KG1 (cell line): ENCODE measurements around the gene SEMA4C.

Source experiments
- DNase-seq: peaks from one replicate; lab custom pipeline; 2025; lab: John Stamatoyannopoulos, UW

SEMA4C gene

GRCh38 chr2:96869822-96870625, at the start of gene SEMA4C:
TSS of gene SEMA4C (minus strand) at chr2:96870080. CDS start at chr2:96867886, 2,194 bp downstream.
- no peak for DNase-seq

GRCh38 chr2:96918754-96919550, 49.1 kb upstream of the SEMA4C start:
- no peak for DNase-seq

- no peak for DNase-seq
Measured at GRCh38 chr2:96918092-96918753, 48.3 kb upstream of the SEMA4C start.

GRCh38 chr2:96916646-96917543, 47.0 kb upstream of the SEMA4C start:
- no peak for DNase-seq

GRCh38 chr2:96916156-96916630, 46.3 kb upstream of the SEMA4C start:
- no peak for DNase-seq

GRCh38 chr2:96914332-96914731, 44.5 kb upstream of the SEMA4C start:
- DNase-seq = no peak

- peak; percentile 22 for DNase-seq
Measured at GRCh38 chr2:96913398-96914202, 43.7 kb upstream of the SEMA4C start.

GRCh38 chr2:96913117-96913397, 43.2 kb upstream of the SEMA4C start:
- DNase-seq = no peak

GRCh38 chr2:96912346-96913116, 42.7 kb upstream of the SEMA4C start:
- no peak for DNase-seq

- no peak for DNase-seq
Measured at GRCh38 chr2:96909611-96910021, 39.7 kb upstream of the SEMA4C start.

- DNase-seq = no peak
Measured at GRCh38 chr2:96907115-96908041, 37.5 kb upstream of the SEMA4C start.

GRCh38 chr2:96906729-96907114, 36.8 kb upstream of the SEMA4C start:
- no peak for DNase-seq

GRCh38 chr2:96903815-96904214, 33.9 kb upstream of the SEMA4C start:
- no peak for DNase-seq

- no peak for DNase-seq
Measured at GRCh38 chr2:96903318-96903717, 33.4 kb upstream of the SEMA4C start.

GRCh38 chr2:96900237-96900636, 30.4 kb upstream of the SEMA4C start:
- DNase-seq = no peak

GRCh38 chr2:96899413-96899741, 29.5 kb upstream of the SEMA4C start:
- DNase-seq = no peak

GRCh38 chr2:96898641-96899412, 28.9 kb upstream of the SEMA4C start:
- DNase-seq = no peak

GRCh38 chr2:96898135-96898505, 28.2 kb upstream of the SEMA4C start:
- DNase-seq = no peak
